HEK293 (cell line): ENCODE measurements around the gene ASIC3.

Source experiments
- CTCF ChIA-PET: fragments of 350-600 bp; formaldehyde crosslinking; extraction: SDS; loops from one replicate; lab custom pipeline; 2021; ENCODE audit warnings: antibody characterized with exemption; lab: Yijun Ruan, JAX
- POLR2A ChIA-PET: fragments of 300-600 bp; formaldehyde crosslinking; extraction: SDS; loops from one replicate; lab custom pipeline; 2020; ENCODE audit warnings: antibody characterized with exemption, inconsistent platforms; lab: Yijun Ruan, JAX
- H3K27ac ChIP-seq: fragments of 200-500 bp; sonication (Bioruptor generic); 2 replicates; pipeline ENCODE4 v1.5.1; 2014; ENCODE audit warnings: low read depth, low read length, control low read depth, inconsistent platforms; ENCODE audit errors: extremely low read depth
- H3K36me3 ChIP-seq, 2 experiments: fragments of 200-500 bp in 1 of 2; sonication (Bioruptor generic) in 1 of 2; 1 replicate in 1 of 2; 2 replicates in 1 of 2; pipeline ENCODE4 v1.5.1; 2014 to 2017; ENCODE audit warnings: inconsistent platforms in 2 of 2, low read length in 2 of 2; ENCODE audit not compliant: control insufficient read depth in 2 of 2, insufficient read depth in 1 of 2
- H3K4me1 ChIP-seq: fragments of 200-500 bp; sonication (Bioruptor generic); 2 replicates; pipeline ENCODE4 v1.5.1; 2014; ENCODE audit warnings: mild to moderate bottlenecking, low read length, inconsistent platforms; ENCODE audit not compliant: control insufficient read depth, insufficient read depth
- H3K4me3 ChIP-seq: 2 replicates; pipeline ENCODE4 v1.5.1; 2011; ENCODE audit warnings: low read depth, mild to moderate bottlenecking, control low read depth, low read length, moderate library complexity
- H3K9me3 ChIP-seq: fragments of 200-500 bp; sonication (Bioruptor generic); 2 replicates; pipeline ENCODE4 v1.5.1; 2014; ENCODE audit warnings: low read depth, low read length, inconsistent platforms; ENCODE audit not compliant: control insufficient read depth, insufficient read depth
- GLIS2 ChIP-seq: fragments of 450-650 bp; formaldehyde crosslinking; IDR thresholded peaks from 2 replicates; pipeline ENCODE4 v1.5.1; 2016; ENCODE audit warnings: missing biosample characterization, missing genetic modification characterization
- ZBTB10 ChIP-seq: fragments of 450-650 bp; formaldehyde crosslinking; IDR thresholded peaks from 2 replicates; pipeline ENCODE4 v1.5.1; 2016; ENCODE audit warnings: missing biosample characterization, missing genetic modification characterization
- ZFP37 ChIP-seq: fragments of 450-650 bp; formaldehyde crosslinking; IDR thresholded peaks from 2 replicates; pipeline ENCODE4 v1.5.1; 2016; ENCODE audit warnings: missing biosample characterization, missing genetic modification characterization
- ZNF394 ChIP-seq: fragments of 450-650 bp; formaldehyde crosslinking; IDR thresholded peaks from 2 replicates; pipeline ENCODE4 v1.5.1; 2016; ENCODE audit warnings: missing biosample characterization, missing genetic modification characterization, mild to moderate bottlenecking, moderate library complexity, borderline replicate concordance
- ZNF518A ChIP-seq: fragments of 450-650 bp; formaldehyde crosslinking; conservative IDR thresholded peaks from 2 replicates; pipeline ENCODE4 v1.5.1; 2016; ENCODE audit warnings: low read depth, missing biosample characterization, missing genetic modification characterization
- ZNF530 ChIP-seq: fragments of 450-650 bp; formaldehyde crosslinking; IDR thresholded peaks from 2 replicates; pipeline ENCODE4 v1.5.1; 2016; ENCODE audit warnings: low read depth, missing biosample characterization, missing genetic modification characterization
- ZNF600 ChIP-seq: fragments of 450-650 bp; formaldehyde crosslinking; IDR thresholded peaks from 2 replicates; pipeline ENCODE4 v1.5.1; 2016; ENCODE audit warnings: missing biosample characterization, missing genetic modification characterization
- ZNF701 ChIP-seq: fragments of 450-650 bp; formaldehyde crosslinking; IDR thresholded peaks from 2 replicates; pipeline ENCODE4 v1.5.1; 2016; ENCODE audit warnings: missing biosample characterization, missing genetic modification characterization
- ZNF777 ChIP-seq: fragments of 450-650 bp; formaldehyde crosslinking; IDR thresholded peaks from 2 replicates; pipeline ENCODE4 v1.5.1; 2017; ENCODE audit warnings: missing biosample characterization, missing genetic modification characterization, borderline replicate concordance
- TF ChIP-seq, protein P1 (sequence below): fragments of 450-650 bp; formaldehyde crosslinking; IDR thresholded peaks from 2 replicates; pipeline ENCODE4 v1.5.1; 2016; ENCODE audit warnings: missing biosample characterization, missing genetic modification characterization
- TF ChIP-seq, protein P2 (sequence below): fragments of 450-650 bp; formaldehyde crosslinking; IDR thresholded peaks from 2 replicates; pipeline ENCODE4 v1.5.1; 2016; ENCODE audit warnings: missing biosample characterization, missing genetic modification characterization, borderline replicate concordance

ASIC3 gene

GRCh38 chr7:151057989-151058780 lies 9.9 kb downstream of the ASIC3 start (continued):
- no peak for TF ChIP-seq ZNF518A (tag by site-specific recombination)
- TF ChIP-seq, all 188 proteins: peak for 62

- Histone ChIP-seq H3K4me3 (peak overlapping the region; percentile 71), H3K27ac (peak overlapping the region; percentile 48; the same call in 1 of the 2 replicates), H3K4me1 (no peaks in the 10 kb centered on the region; the same call in 1 of the 2 replicates), H3K9me3 (no peaks in the 10 kb centered on the region), H3K36me3 (peaks cover 0 to 41% of the 10 kb centered on the region in 2 experiments; a peak in 1 of 3 replicates)
- POLR2A ChIA-PET, result interaction anchor here (0.5 to 3.4 kb wide), 8 partner anchors 15 to 168 kb away, joined by 3 to 13 read pairs (median 6); partner anchors contain the start of genes ABCB8, ABCF2 and FASTK
- TF ChIP-seq GLIS2 (tag by site-specific recombination), result peak; percentile 12; the same call in 1 of the 2 replicates
- TF ChIP-seq ZNF530 (tag by site-specific recombination), result no peak
- TF ChIP-seq, protein P1, sequence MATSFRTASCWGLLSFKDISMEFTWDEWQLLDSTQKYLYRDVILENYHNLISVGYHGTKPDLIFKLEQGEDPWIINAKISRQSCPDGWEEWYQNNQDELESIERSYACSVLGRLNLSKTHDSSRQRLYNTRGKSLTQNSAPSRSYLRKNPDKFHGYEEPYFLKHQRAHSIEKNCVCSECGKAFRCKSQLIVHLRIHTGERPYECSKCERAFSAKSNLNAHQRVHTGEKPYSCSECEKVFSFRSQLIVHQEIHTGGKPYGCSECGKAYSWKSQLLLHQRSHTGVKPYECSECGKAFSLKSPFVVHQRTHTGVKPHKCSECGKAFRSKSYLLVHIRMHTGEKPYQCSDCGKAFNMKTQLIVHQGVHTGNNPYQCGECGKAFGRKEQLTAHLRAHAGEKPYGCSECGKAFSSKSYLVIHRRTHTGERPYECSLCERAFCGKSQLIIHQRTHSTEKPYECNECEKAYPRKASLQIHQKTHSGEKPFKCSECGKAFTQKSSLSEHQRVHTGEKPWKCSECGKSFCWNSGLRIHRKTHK (tag by site-specific recombination), result no peak
- peak; percentile 36 for TF ChIP-seq ZNF600
- TF ChIP-seq ZBTB10, result peak; percentile 15; the same call in 1 of the 2 replicates
- TF ChIP-seq ZNF777, result 0 out of 2 replicates have a peak, but pooled peaks have one; percentile 14
- TF ChIP-seq, protein P2, sequence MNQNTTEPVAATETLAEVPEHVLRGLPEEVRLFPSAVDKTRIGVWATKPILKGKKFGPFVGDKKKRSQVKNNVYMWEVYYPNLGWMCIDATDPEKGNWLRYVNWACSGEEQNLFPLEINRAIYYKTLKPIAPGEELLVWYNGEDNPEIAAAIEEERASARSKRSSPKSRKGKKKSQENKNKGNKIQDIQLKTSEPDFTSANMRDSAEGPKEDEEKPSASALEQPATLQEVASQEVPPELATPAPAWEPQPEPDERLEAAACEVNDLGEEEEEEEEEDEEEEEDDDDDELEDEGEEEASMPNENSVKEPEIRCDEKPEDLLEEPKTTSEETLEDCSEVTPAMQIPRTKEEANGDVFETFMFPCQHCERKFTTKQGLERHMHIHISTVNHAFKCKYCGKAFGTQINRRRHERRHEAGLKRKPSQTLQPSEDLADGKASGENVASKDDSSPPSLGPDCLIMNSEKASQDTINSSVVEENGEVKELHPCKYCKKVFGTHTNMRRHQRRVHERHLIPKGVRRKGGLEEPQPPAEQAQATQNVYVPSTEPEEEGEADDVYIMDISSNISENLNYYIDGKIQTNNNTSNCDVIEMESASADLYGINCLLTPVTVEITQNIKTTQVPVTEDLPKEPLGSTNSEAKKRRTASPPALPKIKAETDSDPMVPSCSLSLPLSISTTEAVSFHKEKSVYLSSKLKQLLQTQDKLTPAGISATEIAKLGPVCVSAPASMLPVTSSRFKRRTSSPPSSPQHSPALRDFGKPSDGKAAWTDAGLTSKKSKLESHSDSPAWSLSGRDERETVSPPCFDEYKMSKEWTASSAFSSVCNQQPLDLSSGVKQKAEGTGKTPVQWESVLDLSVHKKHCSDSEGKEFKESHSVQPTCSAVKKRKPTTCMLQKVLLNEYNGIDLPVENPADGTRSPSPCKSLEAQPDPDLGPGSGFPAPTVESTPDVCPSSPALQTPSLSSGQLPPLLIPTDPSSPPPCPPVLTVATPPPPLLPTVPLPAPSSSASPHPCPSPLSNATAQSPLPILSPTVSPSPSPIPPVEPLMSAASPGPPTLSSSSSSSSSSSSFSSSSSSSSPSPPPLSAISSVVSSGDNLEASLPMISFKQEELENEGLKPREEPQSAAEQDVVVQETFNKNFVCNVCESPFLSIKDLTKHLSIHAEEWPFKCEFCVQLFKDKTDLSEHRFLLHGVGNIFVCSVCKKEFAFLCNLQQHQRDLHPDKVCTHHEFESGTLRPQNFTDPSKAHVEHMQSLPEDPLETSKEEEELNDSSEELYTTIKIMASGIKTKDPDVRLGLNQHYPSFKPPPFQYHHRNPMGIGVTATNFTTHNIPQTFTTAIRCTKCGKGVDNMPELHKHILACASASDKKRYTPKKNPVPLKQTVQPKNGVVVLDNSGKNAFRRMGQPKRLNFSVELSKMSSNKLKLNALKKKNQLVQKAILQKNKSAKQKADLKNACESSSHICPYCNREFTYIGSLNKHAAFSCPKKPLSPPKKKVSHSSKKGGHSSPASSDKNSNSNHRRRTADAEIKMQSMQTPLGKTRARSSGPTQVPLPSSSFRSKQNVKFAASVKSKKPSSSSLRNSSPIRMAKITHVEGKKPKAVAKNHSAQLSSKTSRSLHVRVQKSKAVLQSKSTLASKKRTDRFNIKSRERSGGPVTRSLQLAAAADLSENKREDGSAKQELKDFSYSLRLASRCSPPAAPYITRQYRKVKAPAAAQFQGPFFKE (tag by site-specific recombination), result no peak
- TF ChIP-seq ZNF394 (tag by site-specific recombination), result 0 out of 2 replicates have a peak, but pooled peaks have one; percentile 29
- no peak for TF ChIP-seq ZNF701 (tag by site-specific recombination)
- TF ChIP-seq ZFP37 (tag by site-specific recombination), result no peak
- CTCF ChIA-PET, result interaction anchor here (0.8 to 1.9 kb wide), 3 partner anchors 26 to 46 kb away, joined by 3 to 4 read pairs (median 4); no protein-coding TSS in a partner anchor
These were observed 10.5 kb downstream of the ASIC3 start for GRCh38 chr7:151058781-151059366.
